ENCODE data around the gene TMEM244. TPM values are rescaled to one million over a fixed set of nuclear protein-coding genes. Genes with fewer than 3 reads are reported as not detected.
"Not testable (repeated sequence)": the region's sequence is repeated elsewhere in the genome, so short reads cannot be mapped to it uniquely, and the experiment has no call there.

The TMEM244 gene
- total and polyA plus RNA-seq, 7 donors, result not detected

DNA sequence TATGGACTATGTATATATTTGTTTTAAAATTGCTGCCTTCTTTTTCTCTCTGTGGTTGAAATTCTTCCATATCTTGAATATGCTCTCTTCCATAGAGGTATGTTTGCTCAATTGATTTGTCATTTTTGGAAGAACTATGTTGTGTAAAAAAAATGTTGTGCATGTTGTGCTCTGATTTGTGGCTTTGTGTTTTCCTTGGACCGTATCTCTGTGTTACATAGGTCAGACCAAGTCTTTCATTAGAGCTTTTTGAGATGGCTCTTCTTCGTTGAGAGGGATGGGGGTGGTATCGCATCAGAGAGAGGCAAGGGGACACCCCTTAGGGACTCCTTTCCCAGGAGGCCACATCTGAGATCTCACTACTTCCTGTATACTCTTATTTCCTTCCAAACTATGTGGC is 43.8 kb downstream of the TMEM244 start:
- no peak for TF ChIP-seq EP300 (IDR thresholded peaks at IDR 0.05)
- TF ChIP-seq POLR2AphosphoS5 (IDR thresholded peaks at IDR 0.05), result no peak
- no peak for TF ChIP-seq CTCF (IDR thresholded peaks at IDR 0.05)
- TF ChIP-seq POLR2A (IDR thresholded peaks at IDR 0.05), result no peak
- 87 to 88% methylated on average over 3 of the region's 3 CpGs for WGBS, 2 donors

GRCh38 chr6:129812145-129812777 is 48.9 kb downstream of the TMEM244 start:
- Histone ChIP-seq H3K27ac (no peak overlapping the region), H3K9me3 (no peaks in the 10 kb centered on the region), H3K27me3 (no peaks in the 10 kb centered on the region), H3K4me3 (no peak overlapping the region), H3K36me3 (no peaks in the 10 kb centered on the region), H3K4me1 (no peaks in the 10 kb centered on the region)
- 85 to 90% methylated on average over 2 of the region's 2 CpGs for WGBS, 2 donors
- DNase-seq, result no peak
- intact Hi-C loops (cut with DNase I), result no loop called here
- TF ChIP-seq POLR2A (IDR thresholded peaks at IDR 0.05) (no peak), EP300 (IDR thresholded peaks at IDR 0.05) (no peak), CTCF (IDR thresholded peaks at IDR 0.05) (no peak), POLR2AphosphoS5 (IDR thresholded peaks at IDR 0.05) (no peak)

More for the DNA sequence above, 43.8 kb downstream of the TMEM244 start:
- no peak for DNase-seq
- no peaks in the 10 kb centered on the region for H3K4me1 ChIP-seq
- no peak overlapping the region for H3K4me3 ChIP-seq
- no peaks in the 10 kb centered on the region for H3K36me3 ChIP-seq
- intact Hi-C loops (cut with DNase I), result no loop called here
- H3K9me3 ChIP-seq, result no peaks in the 10 kb centered on the region
- H3K27me3 ChIP-seq, result no peaks in the 10 kb centered on the region
- H3K27ac ChIP-seq, result no peak overlapping the region

- H3K9me3 ChIP-seq; H3K27ac ChIP-seq; intact Hi-C loops (cut with DNase I); H3K4me1 ChIP-seq; H3K4me3 ChIP-seq; DNase-seq; H3K27me3 ChIP-seq; H3K36me3 ChIP-seq: not testable (repeated sequence)
- WGBS, 2 donors, result 65 to 85% methylated on average over 2 of the region's 2 CpGs
These were observed 54.0 kb downstream of the TMEM244 start for GRCh38 chr6:129807141-129807540.

DNA sequence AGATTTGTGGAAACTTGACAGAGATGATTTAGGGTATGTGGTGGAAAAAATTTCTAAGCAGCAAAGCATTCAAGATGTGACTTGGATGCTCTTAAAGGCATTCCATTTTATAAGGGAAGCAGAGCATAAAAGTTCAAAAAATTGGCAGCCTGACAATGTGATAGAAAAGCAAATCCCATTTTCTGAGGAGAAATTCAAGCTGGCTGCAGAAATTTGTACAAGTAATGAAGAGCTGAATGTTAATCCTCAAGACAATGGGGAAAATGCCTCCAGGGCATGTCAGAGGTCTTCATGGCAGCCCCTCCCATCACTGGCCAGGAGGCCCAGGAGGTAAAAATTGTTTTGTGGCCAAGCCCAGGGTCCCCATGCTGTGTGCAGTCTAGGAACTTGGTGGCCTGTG is 58.2 kb downstream of the TMEM244 start:
- H3K4me3 ChIP-seq; DNase-seq; H3K9me3 ChIP-seq; H3K27me3 ChIP-seq; H3K27ac ChIP-seq; intact Hi-C loops (cut with DNase I); H3K36me3 ChIP-seq; H3K4me1 ChIP-seq: not testable (repeated sequence)

- Histone ChIP-seq H3K27ac (no peak overlapping the region), H3K9me3 (no peaks in the 10 kb centered on the region), H3K27me3 (no peaks in the 10 kb centered on the region), H3K4me3 (no peak overlapping the region), H3K36me3 (no peaks in the 10 kb centered on the region), H3K4me1 (no peaks in the 10 kb centered on the region)
- intact Hi-C loops (cut with DNase I), result no loop called here
- no peak for DNase-seq
- 43 to 83% methylated on average over 4 of the region's 4 CpGs for WGBS, 2 donors
- no peak for TF ChIP-seq CTCF (IDR thresholded peaks at IDR 0.05)
- TF ChIP-seq POLR2A (IDR thresholded peaks at IDR 0.05), result no peak
- no peak for TF ChIP-seq EP300 (IDR thresholded peaks at IDR 0.05)
- TF ChIP-seq POLR2AphosphoS5 (IDR thresholded peaks at IDR 0.05), result no peak
These were observed 59.2 kb downstream of the TMEM244 start for GRCh38 chr6:129801909-129802308.

- no peak overlapping the region for H3K27ac ChIP-seq
- H3K27me3 ChIP-seq, result no peaks in the 10 kb centered on the region
- H3K4me1 ChIP-seq, result no peaks in the 10 kb centered on the region
- no peak for TF ChIP-seq POLR2AphosphoS5 (IDR thresholded peaks at IDR 0.05)
- TF ChIP-seq EP300 (IDR thresholded peaks at IDR 0.05), result no peak
- no peak for TF ChIP-seq POLR2A (IDR thresholded peaks at IDR 0.05)
- intact Hi-C loops (cut with DNase I), result no loop called here
- DNase-seq, result no peak
- H3K9me3 ChIP-seq, result no peaks in the 10 kb centered on the region
- no peaks in the 10 kb centered on the region for H3K36me3 ChIP-seq
- no peak overlapping the region for H3K4me3 ChIP-seq
- WGBS, 2 donors, result 53 to 61% methylated on average over 2 of the region's 2 CpGs
These were observed 65.9 kb downstream of the TMEM244 start for GRCh38 chr6:129795261-129795660.
